GM11168 (cell line): ENCODE results near the gene MED31.
"Not testable (repeated sequence)": the region's sequence is repeated elsewhere in the genome, so short reads cannot be mapped to it uniquely, and the experiment has no call there.

Experiments
- in situ Hi-C: fragments of 300-500 bp; cut with MboI; formaldehyde crosslinking; loops from one replicate; pipeline ENCODE4 v1.12.0; 2022; ENCODE audit warnings: low sequenced_read_pairs; ENCODE audit not compliant: unreplicated experiment

MED31 gene

GRCh38 chr17:6657633-6658287, 6.4 kb upstream of the MED31 start:
- in situ Hi-C loops, result no loop called here

GRCh38 chr17:6656797-6657632, 5.6 kb upstream of the MED31 start:
- in situ Hi-C loops, result not testable (repeated sequence)

- in situ Hi-C loops, result not testable (repeated sequence)
Measured at GRCh38 chr17:6655732-6656361, 4.4 kb upstream of the MED31 start.

GRCh38 chr17:6654841-6655731, 3.7 kb upstream of the MED31 start:
- in situ Hi-C loops, result no loop called here

GRCh38 chr17:6651919-6652452, 581 bp upstream of the MED31 start:
- in situ Hi-C loops, result no loop called here

GRCh38 chr17:6648181-6648580, 3.2 kb downstream of the MED31 start:
- in situ Hi-C loops, result no loop called here

GRCh38 chr17:6643451-6644125, 7.8 kb downstream of the MED31 start:
- in situ Hi-C loops, result no loop called here

GRCh38 chr17:6642592-6642991, 8.8 kb downstream of the MED31 start:
- in situ Hi-C loops, result no loop called here

- in situ Hi-C loops, result no loop called here
Measured at GRCh38 chr17:6641247-6641863, 10.1 kb downstream of the MED31 start.

- in situ Hi-C loops, result no loop called here
Measured at GRCh38 chr17:6640536-6641246, 10.7 kb downstream of the MED31 start, which contains the start of the genes KIAA0753 and TXNDC17. Gene KIAA0753, minus strand, starts transcription at chr17:6640711. Its CDS starts 5,608 bp downstream, at chr17:6635103. Gene TXNDC17, plus strand, starts transcription at chr17:6641060. Its CDS starts 23 bp downstream, at chr17:6641083.

GRCh38 chr17:6639586-6640535, 11.5 kb downstream of the MED31 start:
- in situ Hi-C loops, result no loop called here

GRCh38 chr17:6639014-6639585, 12.3 kb downstream of the MED31 start:
- in situ Hi-C loops, result no loop called here

- in situ Hi-C loops, result no loop called here
Measured at GRCh38 chr17:6638046-6638908, 13.1 kb downstream of the MED31 start.

GRCh38 chr17:6637458-6637840, 14.0 kb downstream of the MED31 start:
- in situ Hi-C loops, result no loop called here

GRCh38 chr17:6636616-6637457, 14.6 kb downstream of the MED31 start:
- in situ Hi-C loops, result no loop called here
